ENCODE measurements around the gene STN1. TPM values are rescaled to one million over a fixed set of nuclear protein-coding genes. Genes with fewer than 3 reads are reported as not detected.

Gene STN1
- total and polyA plus RNA-seq, 9 of the 15 experiments (the other 6 are each of a cell fraction or from before 2014, with no cell fraction given): 9.1 to 19.6 (median 13.8) TPM

GRCh38 chr10:103858360-103858759, 59.6 kb downstream of the STN1 start:
- Histone ChIP-seq H3K4me1 (replicated peaks in 1 of 2; ENCODE audit: control insufficient read depth in 2 of 2, insufficient read depth in 2 of 2, low read length in 2 of 2) (peaks cover 0 to 7% of the 10 kb centered on the region in 2 experiments; a peak in 1 of 5 replicates), H3K9me1 (ENCODE audit: control insufficient read depth, insufficient read depth, low read length) (no peaks in the 10 kb centered on the region), H3K9ac (ENCODE audit: insufficient read depth in 1 of 2, low read depth in 2 of 2, low read length in 2 of 2) (no peak overlapping the region), H2AFZ (ENCODE audit: low read depth, low read length) (no peak overlapping the region), H3K4me3 (no peak overlapping the region), H3K4me2 (ENCODE audit: insufficient read depth, low read length) (no peak overlapping the region), H3K27me3 (ENCODE audit: control insufficient read depth in 2 of 2, insufficient read depth in 2 of 2, low read length in 2 of 2) (peaks cover 4 to 25% of the 10 kb centered on the region in 2 experiments), H4K20me1 (replicated peaks; ENCODE audit: control insufficient read depth, insufficient read depth, low read length) (no peaks in the 10 kb centered on the region), H3K79me2 (ENCODE audit: control insufficient read depth, insufficient read depth, low read length) (no peaks in the 10 kb centered on the region), H3K36me3 (ENCODE audit: control insufficient read depth, insufficient read depth, low read length) (no peaks in the 10 kb centered on the region), H3K9me3 (replicated peaks; ENCODE audit: control insufficient read depth, insufficient read depth, low read depth, low read length) (no peaks in the 10 kb centered on the region), H3K27ac (ENCODE audit: extremely low read depth, low read depth, low read length) (no peak overlapping the region)
- WGBS (ENCODE audit: insufficient coverage, low coverage, missing lambda C conversion rate): 2% methylated on average over 5 of the region's 5 CpGs
- no peak for TF ChIP-seq NFRKB (IDR thresholded peaks at IDR 0.05; ENCODE audit: low read depth)
- no peak for TF ChIP-seq SIN3B (IDR thresholded peaks at IDR 0.05; ENCODE audit: low read depth)
- TF ChIP-seq RAD21 (CRISPR knock-in tag; conservative IDR thresholded peaks at IDR 0.05 in 1 of 2, IDR thresholded peaks at IDR 0.05 in 1 of 2): no peak
- TF ChIP-seq SMARCE1 (IDR thresholded peaks at IDR 0.05): no peak
- no peak for TF ChIP-seq TRIM24 (IDR thresholded peaks at IDR 0.05)
- no peak for TF ChIP-seq NCOA4 (IDR thresholded peaks at IDR 0.05; ENCODE audit: partially characterized antibody)
- no peak for TF ChIP-seq ZNF507 (tag; conservative IDR thresholded peaks at IDR 0.05)
- TF ChIP-seq ETS2 (tag; IDR thresholded peaks at IDR 0.05; ENCODE audit: borderline replicate concordance, poor library complexity, severe bottlenecking): no peak
- no peak for TF ChIP-seq SMARCB1 (IDR thresholded peaks at IDR 0.05; ENCODE audit: insufficient read length, low read depth)
- no peak for TF ChIP-seq WHSC1 (IDR thresholded peaks at IDR 0.05; ENCODE audit: low read length)
- no peak for TF ChIP-seq C11orf30 (IDR thresholded peaks at IDR 0.05; ENCODE audit: low read depth)
- TF ChIP-seq CREB1 (IDR thresholded peaks at IDR 0.05): no peak
- no peak for TF ChIP-seq CREB1 (CRISPR knock-in tag; IDR thresholded peaks at IDR 0.05)
- no peak for TF ChIP-seq REST (IDR thresholded peaks at IDR 0.05; ENCODE audit: borderline replicate concordance)
- no peak for TF ChIP-seq REST (CRISPR knock-in tag; IDR thresholded peaks at IDR 0.05; ENCODE audit: low read depth)
- TF ChIP-seq CEBPG (CRISPR knock-in tag; IDR thresholded peaks at IDR 0.05): no peak
- no peak for TF ChIP-seq CEBPG (tag; conservative IDR thresholded peaks at IDR 0.05 in 1 of 2, IDR thresholded peaks at IDR 0.05 in 1 of 2)
- no TSS peak for BruUV-seq (replicated peaks)
- DNase-seq (ENCODE audit: extremely low read depth in 1 of 4, low spot score in 3 of 4) (no peak), FAIRE-seq (no peak), ATAC-seq (no peak)
- POLR2A ChIA-PET: no interaction called here
- in situ Hi-C loops (cut with MboI): loop anchor here (25.0 kb wide), 1 partner anchor 271 kb away; no protein-coding TSS in a partner anchor
- intact Hi-C loops (cut with micrococcal nuclease): loop anchor here (5.0 kb wide), 1 partner anchor 126 kb away; no protein-coding TSS in a partner anchor
- CTCF ChIA-PET (ENCODE audit: low intra/inter-chr PET ratio): interaction anchor here (3.8 kb wide), 1 partner anchor 146 kb away, joined by 45 read pairs; no protein-coding TSS in a partner anchor

Measured in K562 (cell line).